Pancreas (tissue), 10 donors: ENCODE data around the gene IER3. TPM values are rescaled to one million over a fixed set of nuclear protein-coding genes. Genes with fewer than 3 reads are reported as not detected.
A peak's percentile ranks its signal among the peaks of the same experiment; 100 is the strongest.

Experiments used
- ATAC-seq, 4 donors: fragments of 200-7000 bp; cut with Tn5 transposase; one replicate each; pipeline versions ENCODE4 v1.8.0 to v1.9.1; 2020; ENCODE audit warnings: mild to moderate bottlenecking in 4 of 4, moderate library complexity in 4 of 4
- DNase-seq, 6 donors: peaks; one replicate each; pipeline ENCODE4 v3.0.0-alpha.2; 2020
- FAIRE-seq: peaks from 2 replicates; lab custom pipeline; 2012; peaks lifted over from hg19 to GRCh38; lab: Jason Lieb, UNC
- H3K27ac ChIP-seq, 4 donors: fragments of 200-600 bp; sonication (generic); 1 replicate in 3 of 4; 2 replicates in 1 of 4; pipeline versions ENCODE4 v1.5.0 to v1.8.0; 2020
- H3K27me3 ChIP-seq, 4 donors: fragments of 200-600 bp; one replicate each; pipeline ENCODE4 v1.8.0; 2021
- H3K36me3 ChIP-seq, 3 donors: fragments of 200-600 bp; sonication (generic) in 1 of 3; one replicate each; pipeline versions ENCODE4 v1.5.0 to v1.8.0; 2020 to 2021
- H3K4me1 ChIP-seq, 3 donors: fragments of 200-600 bp; one replicate each; pipeline ENCODE4 v1.8.0; 2021
- H3K4me3 ChIP-seq, 4 donors: fragments of 200-600 bp; sonication (generic) in 2 of 4; one replicate each; pipeline versions ENCODE4 v1.5.0 to v1.8.0; 2020 to 2021
- H3K9me3 ChIP-seq, 4 donors: fragments of 200-600 bp; one replicate each; pipeline ENCODE4 v1.8.0; 2021
- CTCF ChIP-seq, 4 donors: fragments of 200-600 bp; sonication (generic) in 3 of 4; IDR thresholded peaks; one replicate each; pipeline versions ENCODE4 v1.5.0 to v1.8.0; 2021; ENCODE audit warnings: antibody characterized with exemption in 4 of 4
- WGBS, 2 donors: extraction: QIAGEN DNeasy Blood & Tissue Kit; methylation state at CpG; one replicate each; pipeline ENCODE4 v1.1.7; 2013; 5-methylcytosine and 5-hydroxymethylcytosine counted together
- intact Hi-C, 3 donors: fragments of 100-400 bp; cut with DNase I; formaldehyde crosslinking; loops; one replicate each; pipeline versions ENCODE4 v1.11.1 to v1.14.2; 2022
- polyA plus RNA-seq, 2 donors: library from polyadenylated mRNA; stranded (reverse); fragments of 200-250 nt; gene quantifications; one replicate each; pipeline ENCODE4 v1.2.3, GENCODE V29; 2013
- total RNA-seq, 6 donors: library from RNA; stranded (reverse); fragmentation: NEBNext Ultra II Directional in 4 of 6; extraction: Animal tissue kit (Norgen Biotek cat#: 25700) in 4 of 6; gene quantifications; one replicate each; pipeline versions ENCODE4 v1.2.1 to v1.2.4, GENCODE V29; 2021 to 2023
- donor health status: healthy with polysubstance abuse.
- donor health status: DM: no; HTN: no; CAD: no; lungs with moderate emphysema.
- donor health status: DM: no; HTN: no; CAD: no.
- donor health status: control.
- donor health status: control.
- donor health status: Bipolar disorder and iron deficiency.
- donor health status: DM: yes; HTN: yes; CAD: no.
- donor health status: DM: no; HTN: no; CAD: no.
- donor health status: DM: no; HTN: no; CAD: no.
- donor health status: DM: yes; HTN: yes; CAD: no.

IER3 gene
- total and polyA plus RNA-seq, 8 donors = 23.0 to 174 (median 48.8) TPM

- ATAC-seq (peak in 2 of 4 donors; percentile 5 to 62), FAIRE-seq (no peak), DNase-seq (no peak)
- H3K36me3 ChIP-seq = no peaks in the 10 kb centered on the region
- no peaks in the 10 kb centered on the region for H3K27me3 ChIP-seq
- H3K4me1 ChIP-seq = peaks cover 0 to 14% (median 0%) of the 10 kb centered on the region in 3 donors
- TF ChIP-seq CTCF (IDR thresholded peaks at IDR 0.05) = no peak
- H3K9me3 ChIP-seq = no peaks in the 10 kb centered on the region
- 60 to 70% methylated on average over 5 of the region's 5 CpGs for WGBS, 2 donors
- intact Hi-C loops = no loop called here
- peak overlapping the region in 2 of 4 donors; percentile 72 to 81 for H3K27ac ChIP-seq
- no peak overlapping the region for H3K4me3 ChIP-seq
These were observed 25.6 kb upstream of the IER3 start for GRCh38 chr6:30769853-30770524.

- no peak for TF ChIP-seq CTCF (IDR thresholded peaks at IDR 0.05)
- H3K4me1 ChIP-seq = peaks cover 0 to 20% (median 2%) of the 10 kb centered on the region in 3 donors
- peak in 2 of 6 donors; percentile 30 to 64 for DNase-seq
- no peak for FAIRE-seq
- no peak overlapping the region for H3K4me3 ChIP-seq
- WGBS, 2 donors = 59 to 64% methylated on average over 16 of the region's 16 CpGs
- H3K9me3 ChIP-seq = no peaks in the 10 kb centered on the region
- H3K36me3 ChIP-seq = no peaks in the 10 kb centered on the region
- intact Hi-C loops = no loop called here
- peak overlapping the region; percentile 49 to 81 (median 62) for H3K27ac ChIP-seq
- peak; percentile 60 to 88 (median 80) for ATAC-seq
- no peaks in the 10 kb centered on the region for H3K27me3 ChIP-seq
These were observed 24.9 kb upstream of the IER3 start for GRCh38 chr6:30769088-30769852.

GRCh38 chr6:30768634-30769087 lies 24.3 kb upstream of the IER3 start:
- WGBS, 2 donors = 97 to 98% methylated on average over 4 of the region's 4 CpGs
- no peak for ATAC-seq
- H3K4me3 ChIP-seq = no peak overlapping the region
- intact Hi-C loops = no loop called here
- FAIRE-seq = no peak
- H3K4me1 ChIP-seq = peaks cover 4 to 26% (median 8%) of the 10 kb centered on the region in 3 donors
- H3K9me3 ChIP-seq = no peaks in the 10 kb centered on the region
- TF ChIP-seq CTCF (IDR thresholded peaks at IDR 0.05) = no peak
- no peaks in the 10 kb centered on the region for H3K27me3 ChIP-seq
- DNase-seq = no peak
- peak overlapping the region in 3 of 4 donors; percentile 49 to 81 (median 72) for H3K27ac ChIP-seq
- H3K36me3 ChIP-seq = no peaks in the 10 kb centered on the region

GRCh38 chr6:30767944-30768301 lies 23.6 kb upstream of the IER3 start:
- 97 to 100% methylated on average over 1 of the region's 1 CpG for WGBS, 2 donors
- Histone ChIP-seq H3K27ac (peak overlapping the region in 1 of 4 donors; percentile 81), H3K36me3 (no peaks in the 10 kb centered on the region), H3K9me3 (no peaks in the 10 kb centered on the region), H3K4me1 (peaks cover 10 to 33% (median 14%) of the 10 kb centered on the region in 3 donors), H3K4me3 (no peak overlapping the region), H3K27me3 (no peaks in the 10 kb centered on the region)
- no peak for ATAC-seq
- no peak for TF ChIP-seq CTCF (IDR thresholded peaks at IDR 0.05)
- no peak for DNase-seq
- intact Hi-C loops = no loop called here
- FAIRE-seq = no peak
